GM19193 (cell line): ENCODE data around the gene HSPA12B.

Source experiments
- POLR2A ChIP-seq: IDR thresholded peaks from 4 replicates; pipeline ENCODE4 v1.6.1; 2011; ENCODE audit not compliant: insufficient read depth, insufficient read length; ENCODE audit errors: extremely low read depth

HSPA12B gene

DNA sequence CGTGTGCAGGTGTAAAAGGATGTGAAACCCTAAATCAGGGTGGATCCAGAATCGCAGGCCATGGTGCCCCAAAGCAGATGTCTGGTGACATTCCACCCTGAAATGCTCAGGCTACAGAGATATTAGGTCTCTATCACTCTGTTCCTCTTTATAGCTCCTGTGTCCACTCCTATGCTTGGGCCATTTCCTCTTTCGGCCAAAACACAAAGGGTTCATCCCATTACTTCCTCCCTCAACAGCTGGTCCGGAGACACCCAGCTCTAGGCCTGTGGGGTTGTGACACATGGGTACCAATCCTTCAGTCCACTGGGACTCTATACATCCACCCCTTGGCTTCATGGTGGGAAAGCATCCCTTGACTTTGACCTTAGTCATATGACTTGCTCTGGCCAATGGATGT, 18.4 kb upstream of the HSPA12B start:
- TF ChIP-seq POLR2A: no peak

DNA sequence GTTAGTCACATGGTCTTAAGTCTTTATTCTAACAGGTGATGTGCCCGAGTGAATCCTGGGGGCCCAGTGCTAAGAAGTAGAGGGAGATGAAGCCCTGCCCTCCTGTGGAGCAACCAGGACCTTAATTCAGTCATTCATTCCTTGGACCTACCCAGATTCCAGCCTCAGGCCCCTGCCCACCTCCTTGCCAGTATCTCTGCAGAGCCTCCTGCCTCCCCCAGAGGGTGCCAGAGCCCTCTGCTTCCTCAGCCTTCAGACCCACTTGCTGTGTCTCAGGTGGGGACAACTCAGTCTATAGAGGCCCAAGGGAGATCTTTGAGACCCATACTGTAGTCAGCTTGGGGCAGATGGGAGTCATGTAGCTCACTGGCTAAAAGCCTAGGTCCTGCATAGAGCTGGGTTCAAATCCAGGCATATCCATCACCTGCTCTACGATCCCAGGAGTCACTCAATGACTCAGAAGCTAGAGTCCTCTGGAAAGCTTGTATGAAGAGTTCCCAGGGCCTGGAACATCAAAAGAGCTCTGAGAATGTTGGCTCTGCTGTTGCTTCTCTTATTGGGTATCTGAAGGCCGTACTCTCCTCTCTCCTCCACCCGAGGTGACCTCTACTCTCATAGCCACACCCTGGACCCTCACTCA, 16.2 kb upstream of the HSPA12B start:
- TF ChIP-seq POLR2A: no peak

DNA sequence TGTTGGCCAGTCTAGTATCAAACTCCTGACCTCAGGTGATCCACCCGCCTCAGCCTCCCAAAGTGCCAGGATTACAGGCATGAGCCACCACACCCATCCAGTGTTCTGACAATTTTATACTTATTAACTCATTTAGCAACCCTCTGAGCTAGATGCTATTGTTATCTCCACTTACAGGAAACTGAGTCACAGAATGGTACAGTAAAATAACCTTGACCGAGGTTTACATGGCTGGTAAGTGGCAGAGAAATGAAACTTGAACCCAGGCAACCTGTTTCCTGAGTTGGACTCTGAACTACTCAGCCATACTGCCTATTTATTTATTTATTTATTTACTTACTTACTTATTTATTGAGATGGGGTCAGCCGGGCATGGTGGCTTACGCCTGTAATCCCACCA, 13.4 kb upstream of the HSPA12B start:
- no peak for TF ChIP-seq POLR2A

DNA sequence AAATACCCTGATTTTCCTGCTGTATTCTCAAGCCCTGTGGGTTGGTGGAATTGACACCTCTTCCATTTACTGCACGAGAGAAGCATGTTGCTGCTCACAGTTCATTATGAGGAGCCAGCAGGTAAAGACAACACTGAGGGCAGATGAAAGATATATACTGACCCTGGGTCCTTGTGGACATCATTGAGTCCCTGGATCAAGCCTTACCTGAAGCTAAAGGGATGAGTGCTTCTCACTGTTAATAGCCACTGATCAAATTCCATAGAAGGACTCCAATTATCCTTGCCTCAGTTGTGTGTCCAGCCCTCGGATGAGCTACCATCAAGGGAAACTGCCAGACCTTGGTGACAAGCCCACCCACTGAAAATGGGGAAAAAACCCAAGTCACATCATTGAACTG, 12.4 kb upstream of the HSPA12B start:
- no peak for TF ChIP-seq POLR2A

DNA sequence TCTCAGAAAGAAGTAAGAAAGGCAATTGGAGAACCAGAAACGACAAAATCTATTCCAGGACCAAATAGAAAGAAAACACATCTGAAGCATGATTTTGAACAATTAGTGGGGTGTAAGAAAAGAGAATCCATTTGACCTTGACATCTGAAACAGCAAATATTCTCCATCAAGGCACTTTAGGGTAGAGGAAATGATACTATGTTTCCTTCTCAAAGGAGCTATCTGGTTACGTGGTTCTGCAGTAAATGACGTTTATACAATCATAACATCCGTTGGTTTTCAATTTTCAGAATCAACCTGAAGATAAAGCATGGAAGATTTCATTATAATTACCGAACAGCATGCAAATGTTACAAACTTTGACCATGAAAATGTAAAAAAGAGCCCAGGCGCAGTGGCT, 11.9 kb upstream of the HSPA12B start:
- no peak for TF ChIP-seq POLR2A

GRCh38 chr20:3721912-3722311, 10.6 kb upstream of the HSPA12B start:
- no peak for TF ChIP-seq POLR2A

- no peak for TF ChIP-seq POLR2A
Measured at GRCh38 chr20:3723284-3723683, 9.2 kb upstream of the HSPA12B start.

DNA sequence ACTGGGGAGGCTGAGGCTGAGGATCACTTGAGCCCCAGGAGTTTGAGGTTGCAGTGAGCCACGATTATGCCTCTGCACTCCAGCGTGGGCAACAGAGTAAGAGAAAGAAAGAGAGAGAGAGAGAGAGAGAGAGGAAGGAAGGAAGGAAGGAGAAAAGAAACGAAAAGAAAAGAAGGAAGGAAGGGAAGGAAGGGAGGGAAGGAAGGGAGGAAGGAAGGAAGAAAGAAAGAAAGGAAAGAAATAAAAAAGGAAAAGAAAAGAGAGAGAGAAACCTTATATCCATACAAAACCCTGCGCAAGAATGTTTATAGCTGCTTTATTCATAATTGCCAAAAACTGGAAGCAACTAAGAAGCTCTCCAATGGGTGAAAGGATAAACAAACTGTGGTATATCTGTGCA, 8.1 kb upstream of the HSPA12B start:
- no peak for TF ChIP-seq POLR2A

GRCh38 chr20:3727401-3728021, 5.0 kb upstream of the HSPA12B start:
- TF ChIP-seq POLR2A: no peak

GRCh38 chr20:3728354-3728753, 4.1 kb upstream of the HSPA12B start:
- TF ChIP-seq POLR2A: no peak

- no peak for TF ChIP-seq POLR2A
Measured at GRCh38 chr20:3728876-3729275, 3.6 kb upstream of the HSPA12B start.

DNA sequence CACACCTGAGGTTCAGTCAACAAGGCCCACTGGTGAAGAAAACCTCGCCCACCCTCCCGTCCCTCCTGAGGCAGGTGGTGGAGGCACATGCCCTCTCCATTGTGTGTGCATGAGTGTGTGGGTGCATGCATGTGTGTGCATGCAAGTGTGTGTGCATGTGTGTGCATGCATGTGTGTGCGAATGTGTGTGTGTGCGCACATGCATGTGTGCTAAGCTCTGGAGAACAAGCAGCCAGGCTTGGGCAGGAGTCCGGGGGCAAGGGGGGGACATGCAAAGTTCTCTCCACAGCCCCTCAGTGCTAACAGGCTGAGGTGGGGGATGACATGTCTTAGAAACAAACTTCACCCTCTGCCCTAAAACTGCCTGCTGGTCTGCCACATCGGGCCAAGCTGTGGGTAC, 3.1 kb upstream of the HSPA12B start:
- no peak for TF ChIP-seq POLR2A

DNA sequence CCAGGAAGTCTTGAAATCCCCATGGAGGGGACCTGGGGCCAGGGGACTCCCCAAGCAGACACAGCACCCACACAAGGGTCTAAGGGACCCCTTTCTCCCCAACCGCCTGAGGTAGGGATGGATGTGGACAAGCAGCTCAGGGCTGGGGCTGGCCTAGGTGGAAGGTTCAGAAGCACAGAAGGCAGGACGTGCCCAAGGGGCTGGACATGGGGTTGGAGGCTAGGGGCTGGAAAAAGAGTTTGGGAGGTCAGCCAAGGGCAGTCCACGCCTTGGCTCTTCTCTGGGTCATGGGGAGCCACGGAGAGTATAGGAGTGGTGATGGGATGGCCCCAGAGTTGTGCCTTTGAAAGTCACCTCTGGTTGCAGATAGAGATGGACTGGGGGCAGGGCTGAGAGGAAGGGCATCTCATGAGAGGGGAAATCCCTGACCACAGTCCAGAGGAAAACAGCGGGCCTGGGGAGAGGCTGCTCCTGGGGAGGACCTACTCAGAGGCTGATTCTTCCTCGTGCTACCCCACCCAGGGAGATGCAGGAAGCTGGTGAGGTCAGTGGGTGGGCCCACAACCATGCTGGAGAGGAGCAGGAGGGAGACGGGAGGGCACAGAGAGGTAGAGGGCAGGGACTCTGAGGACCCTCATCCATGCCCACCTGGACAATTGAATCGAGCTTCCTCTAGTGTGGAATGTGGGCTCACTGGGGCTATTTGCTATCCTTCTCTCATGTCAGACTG, 2.5 kb upstream of the HSPA12B start:
- no peak for TF ChIP-seq POLR2A

- TF ChIP-seq POLR2A: no peak
Measured at GRCh38 chr20:3730803-3731672, 1.4 kb upstream of the HSPA12B start.

- no peak for TF ChIP-seq POLR2A
Measured at GRCh38 chr20:3731944-3732326, 550 bp upstream of the HSPA12B start.
